T-helper 1 cell treated with Interleukin-12 subunit alpha and Interleukin-12 subunit beta and Interleukin-4 antibody, amounts not matched to agents 30 μg/mL and 1 μg/mL, for 36 hours (primary cell): Measurements from ENCODE around the gene C1QTNF8.

ENCODE experiments used
- H3K27ac Mint-ChIP-seq: one replicate; pipeline ENCODE4 v1.8.0; 2021; ENCODE audit warnings: mild to moderate bottlenecking, mixed read lengths
- H3K27me3 Mint-ChIP-seq: one replicate; pipeline ENCODE4 v1.8.0; 2021; ENCODE audit warnings: low read depth, mixed read lengths
- H3K36me3 Mint-ChIP-seq: one replicate; pipeline ENCODE4 v1.8.0; 2021; ENCODE audit warnings: low read depth, mixed read lengths
- H3K4me1 Mint-ChIP-seq: one replicate; pipeline ENCODE4 v1.8.0; 2021; ENCODE audit warnings: low read depth, mixed read lengths
- H3K4me3 Mint-ChIP-seq: one replicate; pipeline ENCODE4 v1.8.0; 2021; ENCODE audit warnings: mild to moderate bottlenecking, moderate library complexity, mixed read lengths
- H3K9me3 Mint-ChIP-seq: one replicate; pipeline ENCODE4 v1.8.0; 2021; ENCODE audit warnings: mixed read lengths

C1QTNF8 gene

GRCh38 chr16:1132431-1132830 is 36.4 kb upstream of the C1QTNF8 start:
- Mint-ChIP-seq H3K4me3 (no peak overlapping the region), H3K9me3 (no peaks in the 10 kb centered on the region), H3K27me3 (no peaks in the 10 kb centered on the region), H3K4me1 (no peaks in the 10 kb centered on the region), H3K36me3 (no peaks in the 10 kb centered on the region), H3K27ac (no peak overlapping the region)

GRCh38 chr16:1131378-1131994 is 35.4 kb upstream of the C1QTNF8 start:
- Mint-ChIP-seq H3K27ac (no peak overlapping the region), H3K27me3 (no peaks in the 10 kb centered on the region), H3K4me3 (no peak overlapping the region), H3K4me1 (no peaks in the 10 kb centered on the region), H3K36me3 (no peaks in the 10 kb centered on the region), H3K9me3 (no peaks in the 10 kb centered on the region)

- Mint-ChIP-seq H3K27ac (no peak overlapping the region), H3K9me3 (no peaks in the 10 kb centered on the region), H3K27me3 (no peaks in the 10 kb centered on the region), H3K4me3 (no peak overlapping the region), H3K4me1 (no peaks in the 10 kb centered on the region), H3K36me3 (no peaks in the 10 kb centered on the region)
Measured at GRCh38 chr16:1130382-1130781, 34.3 kb upstream of the C1QTNF8 start.

GRCh38 chr16:1129106-1129960 is 33.3 kb upstream of the C1QTNF8 start:
- H3K4me1 Mint-ChIP-seq: no peaks in the 10 kb centered on the region
- H3K36me3 Mint-ChIP-seq: no peaks in the 10 kb centered on the region
- H3K4me3 Mint-ChIP-seq: no peak overlapping the region
- H3K27ac Mint-ChIP-seq: no peak overlapping the region
- no peaks in the 10 kb centered on the region for H3K27me3 Mint-ChIP-seq
- no peaks in the 10 kb centered on the region for H3K9me3 Mint-ChIP-seq

GRCh38 chr16:1127971-1128715 is 32.1 kb upstream of the C1QTNF8 start:
- no peaks in the 10 kb centered on the region for H3K4me1 Mint-ChIP-seq
- H3K27me3 Mint-ChIP-seq: no peaks in the 10 kb centered on the region
- H3K27ac Mint-ChIP-seq: no peak overlapping the region
- no peaks in the 10 kb centered on the region for H3K36me3 Mint-ChIP-seq
- H3K9me3 Mint-ChIP-seq: no peaks in the 10 kb centered on the region
- H3K4me3 Mint-ChIP-seq: no peak overlapping the region

- H3K36me3 Mint-ChIP-seq: no peaks in the 10 kb centered on the region
- H3K9me3 Mint-ChIP-seq: no peaks in the 10 kb centered on the region
Measured at GRCh38 chr16:1127101-1127500, 31.1 kb upstream of the C1QTNF8 start.

GRCh38 chr16:1126586-1126985 is 30.5 kb upstream of the C1QTNF8 start:
- Mint-ChIP-seq H3K9me3 (no peaks in the 10 kb centered on the region), H3K36me3 (no peaks in the 10 kb centered on the region), H3K4me1 (no peaks in the 10 kb centered on the region), H3K4me3 (no peak overlapping the region), H3K27ac (no peak overlapping the region), H3K27me3 (no peaks in the 10 kb centered on the region)

More at GRCh38 chr16:1127101-1127500, 31.1 kb upstream of the C1QTNF8 start:
- Mint-ChIP-seq H3K27ac (no peak overlapping the region), H3K4me3 (no peak overlapping the region), H3K27me3 (no peaks in the 10 kb centered on the region), H3K4me1 (no peaks in the 10 kb centered on the region)

GRCh38 chr16:1126044-1126443 is 30.0 kb upstream of the C1QTNF8 start:
- H3K27ac Mint-ChIP-seq: no peak overlapping the region
- H3K4me3 Mint-ChIP-seq: no peak overlapping the region
- no peaks in the 10 kb centered on the region for H3K27me3 Mint-ChIP-seq
- no peaks in the 10 kb centered on the region for H3K9me3 Mint-ChIP-seq
- H3K36me3 Mint-ChIP-seq: no peaks in the 10 kb centered on the region
- H3K4me1 Mint-ChIP-seq: no peaks in the 10 kb centered on the region

- Mint-ChIP-seq H3K27ac (no peak overlapping the region), H3K4me3 (no peak overlapping the region), H3K27me3 (no peaks in the 10 kb centered on the region), H3K4me1 (no peaks in the 10 kb centered on the region), H3K9me3 (no peaks in the 10 kb centered on the region), H3K36me3 (no peaks in the 10 kb centered on the region)
Measured at GRCh38 chr16:1125471-1125870, 29.4 kb upstream of the C1QTNF8 start.

- Mint-ChIP-seq H3K4me3 (no peak overlapping the region), H3K27me3 (no peaks in the 10 kb centered on the region), H3K36me3 (no peaks in the 10 kb centered on the region), H3K9me3 (no peaks in the 10 kb centered on the region), H3K27ac (no peak overlapping the region), H3K4me1 (no peaks in the 10 kb centered on the region)
Measured at GRCh38 chr16:1124795-1125194, 28.8 kb upstream of the C1QTNF8 start.

GRCh38 chr16:1124291-1124690 is 28.2 kb upstream of the C1QTNF8 start:
- Mint-ChIP-seq H3K27me3 (no peaks in the 10 kb centered on the region), H3K9me3 (no peaks in the 10 kb centered on the region), H3K36me3 (no peaks in the 10 kb centered on the region), H3K27ac (no peak overlapping the region), H3K4me1 (no peaks in the 10 kb centered on the region), H3K4me3 (no peak overlapping the region)

GRCh38 chr16:1123525-1124230 is 27.6 kb upstream of the C1QTNF8 start:
- H3K4me3 Mint-ChIP-seq: no peak overlapping the region
- H3K9me3 Mint-ChIP-seq: no peaks in the 10 kb centered on the region
- H3K27ac Mint-ChIP-seq: no peak overlapping the region
- H3K27me3 Mint-ChIP-seq: no peaks in the 10 kb centered on the region
- no peaks in the 10 kb centered on the region for H3K36me3 Mint-ChIP-seq
- no peaks in the 10 kb centered on the region for H3K4me1 Mint-ChIP-seq

- Mint-ChIP-seq H3K4me3 (no peak overlapping the region), H3K9me3 (no peaks in the 10 kb centered on the region), H3K27me3 (no peaks in the 10 kb centered on the region), H3K36me3 (no peaks in the 10 kb centered on the region), H3K27ac (no peak overlapping the region), H3K4me1 (no peaks in the 10 kb centered on the region)
Measured at GRCh38 chr16:1122398-1122765, 26.3 kb upstream of the C1QTNF8 start.

- Mint-ChIP-seq H3K36me3 (no peaks in the 10 kb centered on the region), H3K27ac (no peak overlapping the region), H3K27me3 (no peaks in the 10 kb centered on the region), H3K4me1 (no peaks in the 10 kb centered on the region), H3K4me3 (no peak overlapping the region), H3K9me3 (no peaks in the 10 kb centered on the region)
Measured at GRCh38 chr16:1121601-1122397, 25.8 kb upstream of the C1QTNF8 start.
